Common myeloid progenitor, CD34-positive (primary cell): Measurements from ENCODE around the gene CYB5D1.
A peak's percentile ranks its signal among the peaks of the same experiment; 100 is the strongest.

Experiments
- CTCF ChIA-PET: fragments of 350-600 bp; sonication (Branson Sonifier 250); formaldehyde crosslinking; loops from one replicate; lab custom pipeline; 2021; ENCODE audit warnings: antibody characterized with exemption; lab: Charles Lee
- POLR2A ChIA-PET: fragments of 350-600 bp; sonication (Branson Sonifier 250); formaldehyde crosslinking; loops from one replicate; lab custom pipeline; 2021; ENCODE audit warnings: antibody characterized with exemption; lab: Charles Lee
- DNase-seq, 3 donors: peaks; one replicate each; pipeline versions ENCODE4 v3.0.0 to v3.0.0-alpha.2; 2013
- H3K27ac ChIP-seq, 2 experiments: 1 replicate in 1 of 2; 2 replicates in 1 of 2; pipeline ENCODE4 v1.7.0; 2013; ENCODE audit warnings: inconsistent platforms in 2 of 2, low read length in 2 of 2, mild to moderate bottlenecking in 2 of 2, low read depth in 1 of 2, moderate library complexity in 1 of 2; ENCODE audit not compliant: severe bottlenecking in 2 of 2, insufficient read depth in 1 of 2, poor library complexity in 1 of 2
- H3K27me3 ChIP-seq, 5 experiments: replicated peaks in 2 of 5; 1 replicate in 3 of 5; 2 replicates in 2 of 5; pipeline versions ENCODE4 v1.6.1 to v1.7.0; 2013; ENCODE audit warnings: low read length in 4 of 5, mild to moderate bottlenecking in 2 of 5, moderate library complexity in 2 of 5, inconsistent platforms in 1 of 5; ENCODE audit not compliant: insufficient read depth in 5 of 5, control insufficient read depth in 4 of 5
- H3K36me3 ChIP-seq, 4 experiments: 1 replicate in 2 of 4; 2 replicates in 2 of 4; pipeline versions ENCODE4 v1.6.1 to v1.7.0; 2013; ENCODE audit warnings: low read length in 3 of 4, control low read depth in 1 of 4, mild to moderate bottlenecking in 1 of 4; ENCODE audit not compliant: control insufficient read depth in 4 of 4, insufficient read depth in 4 of 4
- H3K4me1 ChIP-seq, 4 experiments: 1 replicate in 3 of 4; 2 replicates in 1 of 4; pipeline versions ENCODE4 v1.6.1 to v1.7.1; 2013; ENCODE audit warnings: low read length in 3 of 4, mild to moderate bottlenecking in 3 of 4, control low read depth in 1 of 4, inconsistent platforms in 1 of 4, moderate library complexity in 1 of 4; ENCODE audit not compliant: control insufficient read depth in 4 of 4, insufficient read depth in 4 of 4; ENCODE audit errors: control extremely low read depth in 1 of 4
- H3K4me3 ChIP-seq, 7 experiments: 1 replicate in 4 of 7; 2 replicates in 3 of 7; pipeline versions ENCODE4 v1.5.1 to v1.7.0; 2013; ENCODE audit warnings: mild to moderate bottlenecking in 7 of 7, low read length in 6 of 7, moderate library complexity in 6 of 7, inconsistent platforms in 2 of 7, low read depth in 2 of 7, control low read depth in 1 of 7; ENCODE audit not compliant: insufficient read depth in 4 of 7, control insufficient read depth in 1 of 7; ENCODE audit errors: extremely low read depth in 1 of 7
- H3K9me3 ChIP-seq, 5 experiments: 1 replicate in 4 of 5; 2 replicates in 1 of 5; pipeline versions ENCODE4 v1.6.1 to v1.7.1; 2013; ENCODE audit warnings: low read length in 4 of 5, mild to moderate bottlenecking in 2 of 5, inconsistent platforms in 1 of 5, low read depth in 1 of 5, moderate library complexity in 1 of 5; ENCODE audit not compliant: control insufficient read depth in 4 of 5, insufficient read depth in 2 of 5; ENCODE audit errors: control extremely low read depth in 1 of 5
- WGBS: methylation state at CpG from one replicate; pipeline ENCODE4 v1.1.5; 2013; ENCODE audit not compliant: insufficient coverage; 5-methylcytosine and 5-hydroxymethylcytosine counted together

Gene CYB5D1

GRCh38 chr17:7824021-7824924 is 33.5 kb upstream of the CYB5D1 start:
- H3K4me1 ChIP-seq = no peaks in the 10 kb centered on the region
- H3K4me3 ChIP-seq = no peak overlapping the region
- no peaks in the 10 kb centered on the region for H3K9me3 ChIP-seq
- ChIA-PET CTCF (interaction anchor here (1.0 to 4.9 kb wide), 18 partner anchors 9 to 169 kb away, joined by 3 to 34 read pairs (median 5); partner anchors contain the start of genes CYB5D1, KDM6B and NAA38), POLR2A (interaction anchor here (1.3 to 1.8 kb wide), 2 partner anchors 11 to 18 kb away, joined by 6 to 12 read pairs; no protein-coding TSS in a partner anchor)
- H3K36me3 ChIP-seq = no peaks in the 10 kb centered on the region
- H3K27me3 ChIP-seq = peaks cover 0 to 2% (median 0%) of the 10 kb centered on the region in 5 experiments
- WGBS = 94% methylated on average over 6 of the region's 9 CpGs
- H3K27ac ChIP-seq = no peak overlapping the region
- no peak for DNase-seq

DNA sequence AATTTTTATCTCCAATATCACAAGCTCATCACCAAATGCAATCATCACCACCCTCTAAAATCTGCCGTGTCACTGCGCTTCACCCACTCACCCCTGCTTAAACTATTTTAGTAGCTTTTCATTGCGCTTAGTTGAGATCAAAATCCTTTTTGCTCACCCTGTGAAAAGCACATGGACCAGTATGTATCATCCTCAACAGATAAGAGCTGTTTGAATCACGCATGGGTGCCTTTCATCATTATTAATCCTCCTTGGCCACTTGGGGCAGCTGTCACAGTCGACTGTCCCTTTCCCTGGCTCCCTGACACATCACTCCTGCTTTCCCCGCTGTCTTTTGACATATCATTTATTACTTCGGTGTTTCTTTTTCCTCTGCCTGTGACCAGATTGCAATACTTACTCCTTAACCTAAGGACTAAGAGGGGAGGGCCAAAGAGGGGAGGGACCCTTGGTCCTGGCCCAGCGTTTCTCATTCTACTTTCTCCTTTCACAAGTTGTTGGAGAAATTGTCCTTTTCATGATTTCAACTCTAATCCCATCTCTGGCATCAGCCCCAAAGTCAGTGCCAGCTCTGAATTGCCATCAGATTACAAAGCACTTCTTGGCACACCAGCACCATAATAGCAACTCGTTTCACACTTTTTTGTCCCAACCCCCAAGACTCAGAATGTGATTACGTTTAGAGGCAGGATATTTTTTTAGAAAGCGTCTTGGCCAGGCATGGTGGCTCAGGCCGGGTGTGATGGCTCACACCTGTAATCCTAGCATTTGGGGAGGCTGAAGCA is 32.4 kb upstream of the CYB5D1 start:
- Histone ChIP-seq H3K27me3 (peaks cover 0 to 2% (median 0%) of the 10 kb centered on the region in 5 experiments), H3K27ac (no peak overlapping the region), H3K4me1 (no peaks in the 10 kb centered on the region), H3K4me3 (no peak overlapping the region), H3K36me3 (no peaks in the 10 kb centered on the region), H3K9me3 (no peaks in the 10 kb centered on the region)
- CTCF ChIA-PET = interaction anchor here (0.9 to 4.9 kb wide), 22 partner anchors 8 to 168 kb away, joined by 3 to 34 read pairs (median 4); partner anchors contain the start of genes CYB5D1, KDM6B and NAA38
- POLR2A ChIA-PET = interaction anchor here (0.9 to 1.8 kb wide), 3 partner anchors 10 to 31 kb away, joined by 3 to 12 read pairs (median 6); partner anchors contain the start of gene NAA38
- peak in 1 of 3 donors; percentile 15 for DNase-seq
- 69% methylated on average over 8 of the region's 12 CpGs for WGBS

DNA sequence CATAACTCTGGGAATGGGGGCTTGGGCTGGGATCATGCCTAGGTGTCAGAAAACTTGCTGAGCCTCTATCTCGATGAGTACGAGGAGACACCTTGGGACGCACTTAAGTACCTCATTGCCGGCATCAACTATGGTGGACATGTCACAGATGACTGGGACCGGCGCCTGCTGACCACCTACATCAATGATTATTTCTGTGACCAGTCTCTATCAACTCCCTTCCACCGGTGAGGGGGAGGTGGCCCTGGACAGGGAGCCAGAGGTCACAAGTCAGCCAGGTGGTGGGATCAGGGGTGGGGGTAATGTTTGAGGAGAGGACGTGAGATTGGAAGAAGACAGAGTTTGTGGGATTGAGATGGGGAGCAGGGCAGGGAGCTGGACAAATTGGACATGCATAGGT is 27.2 kb upstream of the CYB5D1 start:
- ChIA-PET CTCF (interaction anchor here (1.4 to 5.6 kb wide), 2 partner anchors 6 to 20 kb away, joined by 4 to 34 read pairs; no protein-coding TSS in a partner anchor), POLR2A (interaction anchor here (0.6 kb wide), 1 partner anchor 16 kb away, joined by 3 read pairs; no protein-coding TSS in a partner anchor)
- WGBS = 94% methylated on average over 4 of the region's 8 CpGs
- no peak overlapping the region for H3K27ac ChIP-seq
- no peaks in the 10 kb centered on the region for H3K36me3 ChIP-seq
- no peaks in the 10 kb centered on the region for H3K9me3 ChIP-seq
- H3K4me3 ChIP-seq = no peak overlapping the region
- H3K4me1 ChIP-seq = peaks cover 0 to 20% (median 10%) of the 10 kb centered on the region in 4 experiments
- DNase-seq = no peak
- no peaks in the 10 kb centered on the region for H3K27me3 ChIP-seq

DNA sequence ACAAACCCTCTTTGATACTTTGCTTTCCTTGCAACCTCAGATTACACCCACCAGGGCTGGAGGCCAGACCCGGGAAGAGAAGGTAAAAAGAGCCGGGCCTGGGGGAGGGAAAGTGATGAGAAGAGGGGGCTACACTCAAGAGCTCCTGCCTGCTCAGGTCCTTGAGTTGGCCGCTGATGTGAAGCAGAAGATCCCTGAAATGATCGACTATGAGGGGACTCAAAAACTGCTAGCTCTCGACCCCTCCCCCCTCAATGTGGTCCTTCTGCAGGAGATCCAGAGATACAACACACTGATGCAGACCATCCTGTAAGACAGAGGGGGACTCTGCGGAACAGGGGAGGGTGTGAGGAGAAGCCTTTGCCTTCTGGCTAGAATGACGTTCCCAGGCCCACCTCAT is 26.6 kb upstream of the CYB5D1 start:
- no peaks in the 10 kb centered on the region for H3K27me3 ChIP-seq
- H3K9me3 ChIP-seq = no peaks in the 10 kb centered on the region
- H3K36me3 ChIP-seq = no peaks in the 10 kb centered on the region
- ChIA-PET CTCF (interaction anchor here (0.9 to 5.6 kb wide), 9 partner anchors 7 to 226 kb away, joined by 3 to 34 read pairs (median 4); no protein-coding TSS in a partner anchor), POLR2A (interaction anchor here (2.7 kb wide), 1 partner anchor 11 kb away, joined by 15 read pairs; no protein-coding TSS in a partner anchor)
- peaks cover 0 to 26% (median 16%) of the 10 kb centered on the region in 4 experiments for H3K4me1 ChIP-seq
- no peak for DNase-seq
- no peak overlapping the region for H3K27ac ChIP-seq
- 92% methylated on average over 7 of the region's 7 CpGs for WGBS
- no peak overlapping the region for H3K4me3 ChIP-seq

- 88% methylated on average over 10 of the region's 10 CpGs for WGBS
- no peaks in the 10 kb centered on the region for H3K9me3 ChIP-seq
- H3K36me3 ChIP-seq = no peaks in the 10 kb centered on the region
- no peak for DNase-seq
- H3K27ac ChIP-seq = no peak overlapping the region
- peaks cover 6 to 38% (median 28%) of the 10 kb centered on the region in 4 experiments for H3K4me1 ChIP-seq
- ChIA-PET POLR2A (interaction anchor here (2.7 to 5.0 kb wide), 2 partner anchors 10 to 18 kb away, joined by 15 to 28 read pairs; no protein-coding TSS in a partner anchor), CTCF (interaction anchor here (1.0 to 5.6 kb wide), 12 partner anchors 8 to 225 kb away, joined by 3 to 34 read pairs (median 11); no protein-coding TSS in a partner anchor)
- no peaks in the 10 kb centered on the region for H3K27me3 ChIP-seq
- H3K4me3 ChIP-seq = no peak overlapping the region
Measured at GRCh38 chr17:7832431-7832830, 25.4 kb upstream of the CYB5D1 start.

DNA sequence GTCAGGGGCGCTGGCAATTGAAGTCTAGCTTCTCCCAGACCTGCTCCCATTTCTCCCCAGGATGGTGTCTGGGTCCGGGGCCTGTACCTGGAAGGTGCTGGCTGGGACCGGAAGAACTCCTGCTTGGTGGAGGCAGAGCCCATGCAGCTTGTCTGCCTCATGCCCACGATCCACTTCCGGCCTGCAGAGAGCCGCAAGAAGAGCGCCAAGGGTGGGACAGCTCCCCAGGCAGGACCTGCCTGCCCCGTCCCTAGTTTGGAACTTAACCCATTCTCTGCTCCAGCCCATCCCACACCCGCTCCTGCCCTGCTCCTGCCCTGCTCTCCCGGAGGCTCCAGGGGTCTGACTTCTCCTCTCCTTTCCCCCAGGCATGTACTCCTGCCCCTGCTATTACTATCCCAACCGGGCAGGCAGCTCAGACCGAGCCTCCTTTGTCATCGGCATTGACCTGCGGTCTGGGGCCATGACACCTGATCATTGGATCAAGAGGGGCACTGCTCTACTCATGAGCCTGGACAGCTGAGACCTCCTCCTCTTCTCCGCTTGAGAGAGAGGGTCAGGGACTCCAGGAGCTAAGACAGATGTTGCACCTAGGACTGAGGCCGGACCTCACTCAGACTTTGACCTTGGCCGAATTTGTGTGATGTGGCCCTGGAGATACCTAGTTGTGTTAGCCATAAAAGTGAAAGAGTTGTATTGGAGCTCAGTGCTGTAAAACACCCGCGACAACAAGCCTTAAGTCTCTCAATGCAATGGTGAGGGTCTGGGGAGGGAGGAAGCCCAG is 24.6 kb upstream of the CYB5D1 start:
- WGBS = 62% methylated on average over 16 of the region's 19 CpGs
- H3K4me3 ChIP-seq = peak overlapping the region in 6 of 7 experiments; percentile 70 to 92 (median 84)
- no peak overlapping the region for H3K27ac ChIP-seq
- no peaks in the 10 kb centered on the region for H3K36me3 ChIP-seq
- DNase-seq = no peak
- POLR2A ChIA-PET = interaction anchor here (0.7 to 5.0 kb wide), 5 partner anchors 9 to 24 kb away, joined by 3 to 28 read pairs (median 4); partner anchors contain the start of gene NAA38
- H3K9me3 ChIP-seq = no peaks in the 10 kb centered on the region
- H3K27me3 ChIP-seq = no peaks in the 10 kb centered on the region
- CTCF ChIA-PET = interaction anchor here (0.6 to 5.6 kb wide), 16 partner anchors 9 to 227 kb away, joined by 3 to 34 read pairs (median 4); no protein-coding TSS in a partner anchor
- peaks cover 11 to 43% (median 33%) of the 10 kb centered on the region in 4 experiments for H3K4me1 ChIP-seq
